MM.1S (cell line): ENCODE measurements around the gene LRRC8C.

Experiments used
- DNase-seq: peaks from one replicate; pipeline ENCODE4 v3.0.0-alpha.2; 2015
- H2AFZ ChIP-seq: fragments of 300-600 bp; sonication (generic); 2 replicates; pipeline ENCODE4 v1.6.0; 2016; ENCODE audit warnings: antibody characterized with exemption, low read length
- H3F3A ChIP-seq: fragments of 300-600 bp; sonication (generic); 2 replicates; pipeline ENCODE4 v1.6.1; 2016; ENCODE audit warnings: mild to moderate bottlenecking, antibody characterized with exemption, low read length, moderate library complexity, mixed read lengths; ENCODE audit not compliant: insufficient read depth
- H3K27ac ChIP-seq: fragments of 300-600 bp; sonication (generic); 2 replicates; pipeline ENCODE4 v1.5.1; 2016; ENCODE audit warnings: mild to moderate bottlenecking, low read length
- H3K27me3 ChIP-seq: fragments of 300-600 bp; sonication (generic); replicated peaks from 2 replicates; pipeline ENCODE4 v1.6.0; 2016; ENCODE audit warnings: low read length; ENCODE audit not compliant: insufficient read depth
- H3K36me3 ChIP-seq: fragments of 300-600 bp; sonication (generic); replicated peaks from 2 replicates; pipeline ENCODE4 v1.6.1; 2016; ENCODE audit warnings: mild to moderate bottlenecking, low read length, mixed read lengths; ENCODE audit not compliant: insufficient read depth
- H3K4me1 ChIP-seq: fragments of 300-600 bp; sonication (generic); 2 replicates; pipeline ENCODE4 v1.6.1; 2016; ENCODE audit warnings: low read length, mixed read lengths
- H3K4me2 ChIP-seq: fragments of 300-600 bp; sonication (generic); 2 replicates; pipeline ENCODE4 v1.6.0; 2016; ENCODE audit warnings: low read depth, low read length
- H3K4me3 ChIP-seq: fragments of 300-600 bp; sonication (generic); 2 replicates; pipeline ENCODE4 v1.5.1; 2016; ENCODE audit warnings: low read length, mixed read lengths
- H3K79me2 ChIP-seq: fragments of 300-600 bp; sonication (generic); 2 replicates; pipeline ENCODE4 v1.6.1; 2016; ENCODE audit warnings: mixed run types, low read length, mixed read lengths
- H3K9ac ChIP-seq: fragments of 300-600 bp; sonication (generic); 2 replicates; pipeline ENCODE4 v1.6.1; 2016; ENCODE audit warnings: low read length, mixed read lengths
- H3K9me2 ChIP-seq: fragments of 300-600 bp; sonication (generic); replicated peaks from 2 replicates; pipeline ENCODE4 v1.6.1; 2016; ENCODE audit warnings: mild to moderate bottlenecking, low read length, mixed read lengths; ENCODE audit not compliant: insufficient read depth
- H3K9me3 ChIP-seq: fragments of 300-600 bp; sonication (generic); replicated peaks from 2 replicates; pipeline ENCODE4 v1.6.1; 2016; ENCODE audit warnings: mild to moderate bottlenecking, low read length, mixed read lengths; ENCODE audit not compliant: insufficient read depth
- H4K20me1 ChIP-seq: fragments of 300-600 bp; sonication (generic); 2 replicates; pipeline ENCODE4 v1.6.1; 2016; ENCODE audit warnings: mild to moderate bottlenecking, low read length, moderate library complexity, mixed read lengths; ENCODE audit not compliant: insufficient read depth
- CTCF ChIP-seq: fragments of 300-600 bp; sonication (generic); IDR thresholded peaks from 2 replicates; pipeline ENCODE4 v1.5.1; 2016; ENCODE audit warnings: antibody characterized with exemption, low read length, mixed read lengths
- EZH2 ChIP-seq: fragments of 300-600 bp; sonication (generic); optimal IDR thresholded peaks from 2 replicates; pipeline ENCODE3; 2017; ENCODE audit warnings: low read depth, mild to moderate bottlenecking, antibody characterized with exemption, low read length, mixed read lengths
- EZH2phosphoT487 ChIP-seq: fragments of 300-600 bp; sonication (generic); IDR thresholded peaks from 2 replicates; pipeline ENCODE4 v1.6.1; 2018; ENCODE audit warnings: antibody characterized with exemption, low read length

LRRC8C gene

DNA sequence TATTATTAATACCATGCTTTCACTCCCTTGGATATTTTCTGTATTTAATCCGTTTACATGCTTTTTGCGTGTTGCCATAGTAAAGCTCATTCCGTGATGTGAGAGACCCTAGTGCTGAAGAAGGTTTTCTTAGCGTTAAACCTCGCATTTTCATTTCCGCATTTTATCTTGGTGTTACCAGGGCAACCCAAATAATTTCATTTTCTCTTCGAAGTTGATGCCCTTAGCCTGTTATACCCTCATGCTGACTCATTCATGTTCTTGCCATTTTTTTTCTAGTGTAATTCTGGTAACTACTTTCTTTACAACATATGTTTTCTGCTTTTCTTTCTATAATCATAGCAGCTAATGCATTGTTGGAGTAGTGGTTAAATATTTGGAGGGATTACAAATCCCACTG lies 37.2 kb downstream of the LRRC8C start:
- H3K9ac ChIP-seq = peak overlapping the region; percentile 79
- no peaks in the 10 kb centered on the region for H3K27me3 ChIP-seq
- H2AFZ ChIP-seq = no peak overlapping the region
- peak overlapping the region; percentile 43 for H3K4me3 ChIP-seq
- peak overlapping the region; percentile 67 for H3K4me2 ChIP-seq
- peaks cover 22% of the 10 kb centered on the region; the same call in 1 of the 2 replicates for H3F3A ChIP-seq
- no peaks in the 10 kb centered on the region for H3K36me3 ChIP-seq
- peaks cover 21% of the 10 kb centered on the region for H3K4me1 ChIP-seq
- H3K79me2 ChIP-seq = peaks cover 78% of the 10 kb centered on the region
- no peaks in the 10 kb centered on the region for H3K9me2 ChIP-seq
- H3K9me3 ChIP-seq = no peaks in the 10 kb centered on the region
- peak overlapping the region; percentile 92 for H3K27ac ChIP-seq
- TF ChIP-seq EZH2phosphoT487 (no peak), CTCF (no peak), EZH2 (no peak)
- no peaks in the 10 kb centered on the region for H4K20me1 ChIP-seq
- peak; percentile 92 for DNase-seq

GRCh38 chr1:89670711-89671110 lies 37.8 kb downstream of the LRRC8C start:
- DNase-seq = peak; percentile 19
- Histone ChIP-seq H2AFZ (no peak overlapping the region), H3F3A (peaks cover 22% of the 10 kb centered on the region; the same call in 1 of the 2 replicates), H3K9ac (peak overlapping the region; percentile 79), H3K4me2 (peak overlapping the region; percentile 67), H3K4me1 (peaks cover 21% of the 10 kb centered on the region), H3K9me3 (no peaks in the 10 kb centered on the region), H4K20me1 (no peaks in the 10 kb centered on the region), H3K27me3 (no peaks in the 10 kb centered on the region), H3K4me3 (peak overlapping the region; percentile 43), H3K9me2 (no peaks in the 10 kb centered on the region), H3K36me3 (no peaks in the 10 kb centered on the region), H3K27ac (peak overlapping the region; percentile 92), H3K79me2 (peaks cover 80% of the 10 kb centered on the region)
- TF ChIP-seq EZH2 (no peak), EZH2phosphoT487 (no peak), CTCF (no peak)

- Histone ChIP-seq H3K36me3 (no peaks in the 10 kb centered on the region), H4K20me1 (no peaks in the 10 kb centered on the region), H2AFZ (no peak overlapping the region), H3K9ac (no peak overlapping the region), H3K9me3 (no peaks in the 10 kb centered on the region), H3K9me2 (no peaks in the 10 kb centered on the region), H3K4me1 (peaks cover 21% of the 10 kb centered on the region), H3K27ac (no peak overlapping the region), H3K27me3 (no peaks in the 10 kb centered on the region), H3K4me2 (no peak overlapping the region), H3K79me2 (peaks cover 78% of the 10 kb centered on the region), H3F3A (peaks cover 22% of the 10 kb centered on the region; the same call in 1 of the 2 replicates), H3K4me3 (no peak overlapping the region)
- no peak for TF ChIP-seq EZH2
- no peak for TF ChIP-seq EZH2phosphoT487
- no peak for TF ChIP-seq CTCF
- no peak for DNase-seq
Measured at GRCh38 chr1:89671775-89672488, 39.0 kb downstream of the LRRC8C start.
